GM18907 (cell line): ENCODE data around the gene BLID.

Experiments
- ATAC-seq: cut with Tn5 transposase; IDR thresholded peaks from one replicate; pipeline ENCODE4 v1.9.1; 2021; ENCODE audit warnings: mild to moderate bottlenecking, moderate library complexity; ENCODE audit not compliant: unreplicated experiment

BLID gene

DNA sequence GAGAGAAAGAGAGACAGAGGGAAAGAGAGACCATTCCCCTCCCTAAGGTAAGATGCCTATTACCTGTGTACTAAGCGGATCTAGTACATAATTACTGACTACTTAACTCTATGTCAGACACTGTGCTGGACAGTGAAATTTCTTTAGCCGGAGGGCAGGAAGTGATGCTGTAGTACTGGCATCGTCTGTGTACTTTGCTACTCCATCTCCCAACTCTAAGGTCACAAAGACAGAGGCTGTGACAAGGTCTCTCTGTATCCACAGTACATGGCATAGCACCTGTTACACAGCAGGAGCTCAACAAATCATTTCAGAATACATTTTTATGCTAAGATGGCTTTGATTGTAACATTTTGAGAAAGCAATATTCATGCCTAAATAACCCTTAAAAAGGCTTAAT is 9.0 kb downstream of the BLID start:
- ATAC-seq, result no peak

DNA sequence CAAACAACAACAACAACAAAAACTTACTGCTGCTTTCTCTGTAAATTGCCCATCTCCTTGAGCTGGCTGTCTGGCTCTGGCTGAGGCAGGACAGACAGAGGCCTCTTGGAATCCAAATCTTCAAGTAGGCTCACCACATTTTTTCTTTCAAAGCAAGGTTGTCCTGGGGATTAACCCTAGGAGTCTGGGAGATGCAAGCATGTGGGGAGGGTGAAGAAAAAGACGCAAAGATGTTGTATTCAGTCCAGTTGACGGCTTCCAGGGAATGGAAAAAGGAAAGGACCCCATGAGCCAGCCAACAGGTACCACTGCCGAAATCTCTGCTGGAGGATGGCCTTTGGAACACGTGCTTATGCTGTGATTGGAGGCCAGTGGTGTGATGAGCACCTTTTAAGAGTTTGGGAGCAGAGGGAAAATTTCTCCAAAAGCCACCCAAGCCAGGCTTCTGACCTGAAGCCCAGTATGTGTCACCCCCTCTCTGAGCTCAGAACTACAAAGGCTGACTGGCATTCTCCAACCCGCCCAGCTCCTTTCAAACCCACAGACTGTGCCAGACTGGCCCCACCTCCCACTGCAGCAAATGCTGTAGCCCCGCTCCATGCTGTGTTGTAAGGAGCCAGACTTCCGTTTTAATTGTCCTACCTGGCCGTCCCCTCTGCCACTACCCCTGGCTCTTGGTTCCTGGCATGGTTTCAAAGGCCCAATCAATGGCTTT is 10.8 kb downstream of the BLID start:
- ATAC-seq, result no peak

DNA sequence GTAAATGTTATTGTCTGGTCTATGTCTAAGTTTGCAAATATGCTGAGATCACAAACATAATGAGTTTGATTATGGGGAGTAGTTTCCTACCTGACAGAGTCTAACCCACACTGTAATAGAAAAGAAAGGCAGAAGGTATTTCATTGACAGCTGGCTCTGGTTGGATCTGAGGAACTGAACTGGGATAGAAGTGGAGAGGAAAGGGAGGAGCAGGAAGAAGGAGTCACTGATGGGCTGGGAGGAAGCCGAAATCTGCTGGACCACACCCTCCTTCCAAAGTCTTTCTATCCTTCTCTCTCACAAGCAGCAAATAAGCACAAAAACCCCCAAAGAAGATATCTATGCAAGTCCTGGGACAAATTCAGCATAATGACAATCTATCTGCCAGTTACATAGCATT is 11.7 kb downstream of the BLID start:
- ATAC-seq, result no peak

DNA sequence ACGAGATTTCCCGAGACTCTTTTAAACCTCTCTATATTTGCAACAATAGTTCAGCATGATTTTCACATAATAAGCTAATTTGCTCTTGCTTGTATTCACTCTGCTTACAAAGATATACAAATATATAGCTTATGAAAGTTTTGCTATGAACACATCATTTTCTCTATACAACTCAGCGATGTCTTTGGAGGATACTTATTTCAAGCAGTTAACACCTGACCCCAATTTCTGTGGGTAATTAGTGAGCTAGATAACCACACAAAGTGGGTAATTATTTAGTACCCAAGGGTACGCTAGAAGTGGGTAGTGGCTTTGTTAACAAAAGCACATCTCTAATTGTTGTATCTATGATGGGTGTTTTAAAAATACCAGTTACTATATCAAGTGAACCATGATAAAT is 12.3 kb downstream of the BLID start:
- no peak for ATAC-seq

DNA sequence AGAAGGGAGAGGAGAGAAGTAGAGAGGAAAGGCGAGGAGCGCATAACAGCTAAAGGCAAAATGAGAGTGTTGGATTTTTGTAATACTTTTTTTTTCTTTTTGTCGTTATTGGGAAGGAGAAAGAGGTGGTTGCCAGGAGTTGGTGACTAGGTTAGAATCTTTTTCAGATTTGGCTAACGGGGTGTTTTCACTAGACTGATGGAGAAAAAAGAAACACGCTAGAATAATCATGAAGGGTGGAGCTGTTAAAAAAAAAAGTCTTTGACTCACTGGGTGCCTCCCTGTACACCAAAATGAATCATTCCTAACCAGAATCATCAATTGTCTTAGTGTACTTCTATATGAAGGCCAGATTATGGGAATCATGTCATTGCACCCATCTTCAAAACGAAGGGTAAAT is 12.7 kb downstream of the BLID start:
- ATAC-seq, result no peak

DNA sequence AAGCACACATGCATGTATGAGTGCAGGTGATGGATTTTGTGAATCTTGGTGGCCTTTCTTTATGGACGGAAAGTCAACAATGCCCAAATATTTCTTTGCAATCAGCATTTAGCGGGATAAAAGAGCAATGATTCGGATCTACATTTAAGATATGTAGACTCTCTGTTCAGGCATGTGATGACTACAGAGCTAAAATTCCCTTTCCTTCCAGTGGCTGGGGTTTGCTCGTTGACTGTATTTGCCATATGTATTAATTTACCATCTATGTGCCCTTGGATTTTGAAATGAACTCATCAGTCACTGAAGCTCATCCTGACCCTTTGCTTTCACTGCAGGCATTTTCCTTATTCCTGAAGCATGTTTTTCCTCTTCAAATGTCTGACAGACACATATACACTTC is 13.6 kb downstream of the BLID start:
- no peak for ATAC-seq

DNA sequence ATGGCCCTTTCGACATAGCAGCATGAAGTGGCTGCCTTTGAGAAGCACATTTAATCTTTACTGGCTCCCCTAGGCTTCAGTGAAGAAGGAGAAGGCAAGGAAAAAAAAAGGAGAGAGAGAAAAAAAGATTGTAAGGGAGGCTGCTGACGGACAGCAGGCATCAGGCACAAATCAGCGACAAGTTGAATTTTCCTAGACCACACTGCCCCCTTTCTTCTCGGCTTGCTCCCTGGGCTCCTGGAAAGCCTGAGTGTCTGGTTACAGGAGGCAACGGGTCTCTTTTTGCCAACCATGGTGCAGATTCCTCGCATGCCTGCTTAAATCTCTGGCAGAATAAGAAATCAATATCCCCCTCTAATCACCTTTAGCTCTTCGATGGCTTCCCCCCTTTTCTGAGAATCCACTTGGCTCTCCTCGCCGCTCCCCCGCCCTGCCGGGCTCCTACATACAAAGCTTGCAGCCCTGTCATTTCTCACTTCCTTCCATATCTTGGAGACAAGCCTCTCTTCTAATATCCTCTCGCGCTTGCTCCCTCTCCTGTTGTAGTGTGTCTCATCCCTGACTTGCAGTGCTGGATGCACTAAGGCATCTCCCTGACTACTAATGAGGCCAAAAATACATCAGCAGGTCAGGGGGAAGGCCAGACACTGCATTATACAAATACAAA is 14.3 kb downstream of the BLID start:
- ATAC-seq, result no peak

DNA sequence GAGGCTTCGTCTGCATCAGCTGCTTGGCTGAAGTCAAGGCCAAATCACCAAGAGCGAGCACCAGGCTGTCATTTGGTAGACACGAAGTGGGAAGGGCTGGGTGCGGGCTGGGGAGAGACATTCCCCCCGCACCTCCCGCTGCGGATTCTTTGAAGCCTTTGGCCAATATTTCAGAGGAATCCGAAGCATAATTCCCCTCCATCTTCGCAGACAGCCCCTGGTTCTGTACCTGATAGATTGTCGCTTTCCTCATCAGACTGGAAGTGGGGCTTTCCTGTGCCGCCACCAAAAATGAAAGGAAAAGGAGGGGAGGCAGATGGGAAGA is 15.3 kb downstream of the BLID start:
- no peak for ATAC-seq

DNA sequence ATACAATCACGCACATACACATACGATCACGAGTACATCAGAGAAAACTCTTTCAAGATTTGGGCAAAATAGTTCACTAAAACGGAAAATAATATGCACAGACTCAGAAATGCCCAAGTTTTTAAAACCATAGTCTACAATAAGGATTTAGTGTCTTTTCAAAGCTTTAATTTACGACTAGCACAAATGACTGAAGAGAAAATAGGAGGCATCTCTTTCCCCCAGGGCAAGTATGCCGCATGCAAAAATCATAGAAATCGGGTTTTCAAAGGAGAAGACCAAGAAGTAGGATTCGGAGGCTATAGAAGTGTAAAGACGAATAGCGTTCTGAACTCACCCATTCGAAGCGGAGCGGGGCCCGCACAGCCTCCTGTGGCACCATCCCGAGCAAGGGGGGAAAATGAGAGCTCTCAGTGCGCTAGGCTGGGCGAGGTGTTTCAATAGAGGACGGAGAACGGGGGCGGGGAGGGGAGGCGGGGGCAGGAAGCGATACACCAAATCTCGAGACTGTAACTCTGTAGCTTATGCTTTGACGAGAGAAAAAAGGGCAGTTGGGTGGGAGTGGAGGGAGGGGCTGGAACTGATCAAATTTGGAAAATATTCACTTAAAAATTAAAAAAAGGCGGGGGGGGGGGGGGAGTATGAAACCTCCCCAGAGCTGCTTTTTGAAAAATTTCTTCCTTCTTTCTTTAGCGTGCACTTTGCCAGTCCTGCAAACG is 15.8 kb downstream of the BLID start:
- ATAC-seq, result no peak

DNA sequence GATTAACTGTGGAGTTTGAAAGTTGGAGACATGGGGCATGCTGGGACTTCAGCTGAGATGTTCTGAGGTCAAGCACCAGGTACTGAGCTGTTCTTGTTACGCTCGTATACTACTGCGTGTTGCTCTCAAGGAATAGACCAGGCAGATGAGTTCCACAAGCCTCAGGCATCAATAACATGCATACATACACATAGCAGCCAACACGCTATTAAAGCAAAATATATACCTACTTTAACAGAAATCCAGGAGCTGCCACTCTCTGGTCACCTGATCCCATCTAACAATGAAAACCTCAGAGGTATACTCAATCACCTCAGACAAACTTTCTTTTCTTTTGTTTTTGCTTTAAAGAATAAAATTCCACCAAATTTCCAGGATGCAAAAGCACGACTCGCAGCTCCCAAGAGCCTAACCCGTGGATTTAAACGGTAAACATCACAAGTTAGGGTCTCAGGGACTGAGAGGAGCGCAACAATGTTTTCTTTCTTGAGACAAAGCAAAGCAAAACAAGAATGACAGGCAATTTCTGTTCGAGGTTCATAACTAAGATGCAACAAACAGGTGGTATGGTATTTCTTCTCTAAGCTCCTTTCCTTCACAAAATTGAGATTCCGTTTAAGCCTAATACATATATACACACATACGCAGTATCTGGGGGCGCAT is 16.5 kb downstream of the BLID start:
- no peak for ATAC-seq

DNA sequence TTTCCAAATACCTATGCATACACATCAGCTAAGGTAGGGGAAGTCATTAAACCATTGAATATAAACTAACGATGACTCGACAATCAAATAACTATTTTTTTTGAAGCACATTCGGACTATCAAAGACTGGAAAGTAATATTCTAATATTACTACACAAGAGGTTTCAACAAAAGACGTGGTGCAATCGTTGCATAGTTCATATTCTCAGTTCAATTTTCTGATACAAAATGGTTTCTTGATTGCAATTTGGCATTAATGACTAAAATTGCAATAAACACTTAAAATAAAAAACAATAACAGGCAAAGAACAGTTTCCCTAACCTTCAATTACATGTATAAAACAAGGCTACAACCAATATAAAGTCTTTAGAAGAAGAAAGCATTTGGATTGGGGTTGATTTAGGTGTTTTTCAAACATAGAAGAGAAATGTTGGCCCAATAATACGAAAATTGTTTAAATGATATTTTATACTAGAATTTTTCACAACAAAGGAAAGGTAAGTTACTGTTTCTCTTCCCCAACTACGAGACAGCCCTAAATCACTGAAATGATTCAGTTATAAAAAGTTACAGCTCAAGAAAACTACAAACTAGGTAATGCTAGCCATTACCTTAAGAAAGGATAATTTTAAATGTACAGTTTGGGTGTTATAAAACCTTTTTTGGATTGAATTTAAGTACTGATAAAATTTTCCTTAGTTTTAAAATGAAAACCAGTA is 17.6 kb downstream of the BLID start:
- ATAC-seq, result no peak

DNA sequence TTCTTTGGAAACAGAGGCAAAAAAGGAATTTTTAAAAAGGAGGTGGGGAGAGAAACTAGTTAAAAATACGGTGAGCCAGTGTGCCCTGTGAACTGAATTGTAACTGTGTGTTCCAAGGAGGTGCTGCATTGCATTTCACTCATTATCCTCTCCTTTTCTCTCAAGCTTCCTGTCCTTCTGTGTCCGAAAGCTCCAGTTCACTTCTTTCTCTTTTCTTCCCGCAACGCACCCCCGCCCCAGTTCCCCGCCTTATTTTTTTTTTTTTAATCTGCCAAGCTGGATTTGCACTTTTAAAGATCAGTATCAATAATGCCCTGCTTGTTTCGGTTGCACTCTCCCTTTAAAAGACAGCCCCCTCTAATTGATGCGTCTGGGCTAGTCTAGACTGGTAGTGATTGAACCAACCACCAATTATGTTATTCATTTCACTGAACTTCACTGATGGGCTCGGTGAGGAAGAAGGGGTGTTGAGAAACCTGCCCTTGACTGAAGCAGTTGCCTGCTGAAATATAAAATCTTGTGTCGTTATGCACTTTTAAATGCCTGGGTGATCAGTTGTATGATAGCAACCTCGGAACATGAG is 18.5 kb downstream of the BLID start:
- no peak for ATAC-seq

DNA sequence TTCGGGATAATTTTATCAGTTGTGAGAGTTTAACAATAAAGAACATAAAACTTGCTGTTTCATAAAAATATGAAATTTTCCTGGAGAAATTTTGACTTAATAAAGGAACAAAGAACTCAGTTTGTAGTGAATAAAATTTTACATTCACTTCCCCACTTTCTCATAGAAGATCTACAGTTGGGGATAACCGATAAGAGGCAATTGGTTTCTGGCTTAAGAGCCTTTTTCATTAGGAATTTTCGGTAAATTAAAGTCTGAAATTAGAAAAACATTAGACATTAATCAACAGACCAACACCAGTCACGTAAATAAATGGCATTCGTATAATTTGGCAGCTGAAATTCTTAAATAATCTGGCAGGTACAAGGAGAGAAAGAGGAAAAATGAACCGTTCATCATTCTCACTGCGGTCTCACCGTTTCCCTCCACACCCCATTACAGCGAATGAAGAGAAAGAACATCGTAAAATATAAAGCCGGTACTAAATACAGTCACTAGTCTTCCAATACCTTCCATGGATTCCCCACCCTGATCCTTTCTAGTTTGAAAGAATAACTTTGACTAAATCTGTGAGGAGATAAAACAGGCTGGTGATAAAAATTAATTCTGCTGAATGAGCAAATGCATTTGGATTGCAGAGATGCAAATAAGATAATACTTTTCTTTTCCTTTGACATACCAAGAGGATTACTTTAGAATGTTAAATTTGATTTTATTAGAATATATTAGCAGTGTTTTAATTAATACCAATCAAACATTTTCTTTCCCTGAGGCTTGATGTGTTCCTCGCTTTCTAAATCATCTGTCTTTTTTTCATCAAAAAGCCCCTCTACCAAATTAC is 19.5 kb downstream of the BLID start:
- no peak for ATAC-seq

DNA sequence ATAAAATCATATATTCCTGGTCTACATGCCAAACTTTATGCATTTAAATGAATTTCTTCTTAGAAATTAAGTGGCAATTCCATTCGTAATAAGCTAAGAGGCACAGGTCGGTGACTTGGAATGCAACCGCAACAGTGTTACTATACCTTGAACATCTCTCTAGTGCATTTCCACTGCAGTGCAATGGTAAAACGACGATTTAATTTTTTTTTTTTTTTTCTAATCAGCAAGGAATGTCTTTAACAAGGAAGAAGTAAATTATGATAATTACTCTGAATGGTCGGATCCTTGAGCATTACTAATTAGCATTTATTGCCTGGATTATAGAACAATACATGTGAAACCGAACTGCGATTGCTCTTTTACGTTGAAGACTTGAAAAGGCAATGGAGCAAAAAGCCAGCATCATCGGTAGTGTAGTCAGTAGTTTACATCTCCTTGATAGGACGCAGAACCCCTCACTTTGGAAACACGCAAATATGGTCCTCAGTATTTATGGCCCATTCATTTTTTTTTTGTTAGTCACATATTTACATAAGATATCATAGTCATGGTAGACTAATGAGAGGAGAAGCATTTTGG is 20.2 kb downstream of the BLID start:
- no peak for ATAC-seq

DNA sequence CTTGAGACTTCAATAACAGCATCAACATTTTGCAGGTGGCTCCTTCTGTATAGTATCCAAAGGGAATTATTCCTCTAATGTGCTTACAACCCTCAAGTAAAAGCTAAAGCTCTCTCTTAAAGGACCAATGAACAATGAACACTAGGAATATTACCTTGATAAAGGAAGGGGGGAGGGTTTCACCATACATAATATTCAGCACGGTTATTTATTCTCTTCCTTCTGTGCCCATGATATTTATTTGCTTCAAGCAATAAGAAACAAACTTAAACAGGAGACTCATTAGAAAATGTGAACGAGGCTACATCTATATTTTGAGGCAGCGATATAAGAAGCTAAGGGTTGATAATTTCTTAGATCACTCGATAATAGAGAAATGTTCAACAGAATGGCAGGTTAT is 21.2 kb downstream of the BLID start:
- ATAC-seq, result no peak

DNA sequence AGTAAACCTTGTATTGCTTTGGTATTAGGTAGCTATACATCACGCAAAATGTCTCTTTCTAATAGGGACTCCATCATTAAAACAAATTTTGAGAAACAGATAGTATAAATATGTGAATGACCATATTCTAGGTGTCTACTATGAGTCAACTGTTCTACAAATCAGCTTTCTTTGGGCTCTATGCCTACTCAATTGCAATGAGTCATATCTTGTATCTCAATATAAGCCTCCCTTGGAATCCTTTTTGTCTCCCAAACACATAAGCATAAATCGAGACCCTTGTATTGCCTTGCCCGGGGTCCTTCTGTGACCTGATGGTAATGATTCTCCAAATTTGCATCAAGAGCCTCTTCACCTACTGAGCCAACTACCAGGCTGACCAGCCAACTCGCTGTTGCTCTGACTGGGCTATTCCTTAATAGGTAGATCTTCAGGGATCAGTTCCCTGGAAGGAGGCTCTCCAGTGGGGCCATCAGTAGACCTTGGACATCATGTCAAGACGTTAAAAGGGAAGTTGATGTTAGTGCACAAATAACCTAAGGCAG is 22.2 kb downstream of the BLID start:
- ATAC-seq, result no peak

DNA sequence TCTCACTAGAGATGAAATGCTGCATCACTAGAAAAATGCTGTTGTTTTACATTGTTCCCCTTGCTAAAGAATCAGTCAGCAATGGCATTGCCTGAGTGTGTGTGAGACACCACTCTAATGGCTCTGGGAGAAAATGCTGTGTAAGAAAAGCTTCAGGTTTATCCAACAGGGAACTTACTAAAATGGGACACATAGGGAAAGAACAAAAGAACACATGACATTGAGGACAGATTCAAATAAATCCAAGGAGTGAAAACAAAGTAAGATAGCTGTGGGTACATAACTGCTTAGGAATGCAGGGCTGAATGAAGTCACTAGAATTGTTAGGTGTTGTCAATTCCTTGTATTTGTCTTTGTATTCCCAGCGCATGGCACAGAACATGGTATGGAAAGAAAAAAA is 24.2 kb downstream of the BLID start:
- no peak for ATAC-seq

DNA sequence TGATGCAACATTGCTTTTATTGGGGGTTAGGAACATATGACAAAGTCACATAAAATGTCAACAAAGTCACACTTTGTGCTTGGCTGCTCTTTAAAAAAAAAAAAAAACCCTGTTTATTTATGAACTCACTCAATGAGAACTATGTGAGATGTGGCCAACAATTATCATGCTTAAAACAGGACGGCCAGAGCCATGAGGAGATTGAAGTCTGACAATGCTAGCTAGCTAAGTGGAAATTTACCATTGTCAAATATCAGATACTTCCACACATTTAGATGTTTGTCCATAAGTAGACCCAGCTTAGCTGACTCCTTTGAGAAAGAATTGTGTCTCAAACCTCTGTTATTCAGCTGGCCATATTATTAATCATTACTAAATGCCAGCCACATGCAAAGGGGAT is 26.9 kb downstream of the BLID start:
- ATAC-seq, result no peak

DNA sequence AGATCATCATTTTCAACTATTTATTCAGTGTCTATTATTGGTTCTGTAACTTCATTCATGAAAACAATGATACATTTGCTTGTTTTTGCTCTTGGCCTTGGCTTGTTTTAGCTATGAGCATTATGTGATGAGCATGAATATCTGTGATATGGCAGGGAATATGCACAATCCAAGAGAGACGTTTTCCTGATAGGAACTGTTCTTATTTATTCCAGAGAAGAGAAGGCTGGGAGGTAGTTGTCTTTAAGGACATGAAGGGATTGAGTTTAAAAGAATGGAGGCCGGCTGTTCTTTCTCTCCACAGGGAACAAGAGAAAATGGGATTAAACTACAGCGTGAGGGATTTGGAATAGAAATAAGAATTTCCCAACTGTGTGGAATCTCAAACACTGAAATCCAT is 30.3 kb downstream of the BLID start:
- ATAC-seq, result no peak
